GM23338 (cell line): ENCODE measurements around the gene MYO18B. TPM values are rescaled to one million over a fixed set of nuclear protein-coding genes. Genes with fewer than 3 reads are reported as not detected.
A peak's percentile ranks its signal among the peaks of the same experiment; 100 is the strongest.

Experiments
- ATAC-seq: fragments of 200-7000 bp; cut with Tn5 transposase; 3 replicates; pipeline ENCODE4 v1.9.1; 2020
- DNase-seq: peaks from one replicate; pipeline ENCODE4 v3.0.0-alpha.2; 2015; ENCODE audit warnings: low spot score
- H2AFZ ChIP-seq: fragments of 200-600 bp; sonication (generic); 2 replicates; pipeline ENCODE4 v1.8.0; 2016; ENCODE audit warnings: antibody characterized with exemption, mild to moderate bottlenecking, moderate library complexity
- H3F3A ChIP-seq: fragments of 200-600 bp; sonication (generic); replicated peaks from 2 replicates; pipeline ENCODE4 v1.8.0; 2017; ENCODE audit warnings: antibody characterized with exemption, mixed run types, low read depth
- H3K27ac ChIP-seq: fragments of 200-600 bp; sonication (generic); 2 replicates; pipeline ENCODE4 v1.6.1; 2016; ENCODE audit warnings: low read depth
- H3K27me3 ChIP-seq: fragments of 200-600 bp; sonication (generic); 2 replicates; pipeline ENCODE4 v1.8.0; 2016; ENCODE audit warnings: mild to moderate bottlenecking, mixed run types, moderate library complexity; ENCODE audit not compliant: insufficient read depth
- H3K36me3 ChIP-seq: fragments of 200-600 bp; sonication (generic); 2 replicates; pipeline ENCODE4 v1.8.0; 2016; ENCODE audit warnings: mild to moderate bottlenecking; ENCODE audit not compliant: insufficient read depth
- H3K4me1 ChIP-seq: fragments of 200-600 bp; sonication (generic); 2 replicates; pipeline ENCODE4 v1.8.0; 2016; ENCODE audit warnings: mild to moderate bottlenecking, moderate library complexity; ENCODE audit not compliant: insufficient read depth
- H3K4me2 ChIP-seq: fragments of 200-600 bp; sonication (generic); 2 replicates; pipeline ENCODE4 v1.7.1; 2017; ENCODE audit warnings: mixed run types
- H3K4me3 ChIP-seq: fragments of 200-600 bp; sonication (generic); 2 replicates; pipeline ENCODE4 v1.6.1; 2016; ENCODE audit warnings: mixed run types
- H3K79me2 ChIP-seq: fragments of 200-600 bp; sonication (generic); replicated peaks from 2 replicates; pipeline ENCODE4 v1.8.0; 2017; ENCODE audit warnings: mild to moderate bottlenecking; ENCODE audit not compliant: insufficient read depth
- H3K9me2 ChIP-seq: fragments of 200-600 bp; sonication (generic); 2 replicates; pipeline ENCODE4 v1.8.0; 2017; ENCODE audit not compliant: insufficient read depth
- H4K20me1 ChIP-seq: fragments of 200-600 bp; sonication (generic); replicated peaks from 2 replicates; pipeline ENCODE4 v1.8.0; 2017; ENCODE audit warnings: mild to moderate bottlenecking; ENCODE audit not compliant: insufficient read depth
- H3K27ac Mint-ChIP-seq: 2 replicates; pipeline ENCODE4 v1.8.0; 2020; ENCODE audit warnings: inconsistent platforms, mild to moderate bottlenecking, moderate library complexity, mixed read lengths
- H3K27me3 Mint-ChIP-seq: 3 replicates; pipeline ENCODE4 v1.8.0; 2022; ENCODE audit warnings: low read depth, mild to moderate bottlenecking, moderate library complexity, mixed read lengths, inconsistent platforms; ENCODE audit not compliant: insufficient read depth, poor library complexity
- H3K36me3 Mint-ChIP-seq: 3 replicates; pipeline ENCODE4 v1.8.0; 2021; ENCODE audit warnings: low read depth, mild to moderate bottlenecking, inconsistent platforms, moderate library complexity, mixed read lengths
- H3K4me1 Mint-ChIP-seq: 3 replicates; pipeline ENCODE4 v1.8.0; 2020; ENCODE audit warnings: mild to moderate bottlenecking, inconsistent platforms, mixed read lengths
- H3K4me3 Mint-ChIP-seq: 3 replicates; pipeline ENCODE4 v1.8.0; 2021; ENCODE audit warnings: moderate library complexity, mild to moderate bottlenecking, inconsistent platforms, mixed read lengths
- H3K9me3 Mint-ChIP-seq: 3 replicates; pipeline ENCODE4 v1.8.0; 2020; ENCODE audit warnings: moderate library complexity, mild to moderate bottlenecking, inconsistent platforms, mixed read lengths
- CTCF ChIP-seq, 2 experiments: fragments of 200-600 bp in 1 of 2; sonication (generic) in 1 of 2; conservative IDR thresholded peaks; 2 replicates each; pipeline versions ENCODE4 v1.5.1 to v1.6.1; 2016 to 2017; ENCODE audit warnings: antibody characterized with exemption in 2 of 2, low read depth in 2 of 2, mild to moderate bottlenecking in 2 of 2, moderate library complexity in 1 of 2
- EZH2 ChIP-seq: fragments of 200-600 bp; sonication (generic); IDR thresholded peaks from one replicate; pipeline ENCODE4 v1.8.0; 2017; ENCODE audit warnings: antibody characterized with exemption, mild to moderate bottlenecking, low read depth; ENCODE audit not compliant: unreplicated experiment
- EZH2phosphoT487 ChIP-seq: fragments of 200-600 bp; sonication (generic); IDR thresholded peaks from one replicate; pipeline ENCODE4 v1.8.1; 2018; ENCODE audit warnings: antibody characterized with exemption; ENCODE audit not compliant: unreplicated experiment
- JUNB ChIP-seq: IDR thresholded peaks from one replicate; pipeline ENCODE4 v1.6.1; 2016; ENCODE audit warnings: antibody characterized with exemption; ENCODE audit not compliant: unreplicated experiment
- NANOG ChIP-seq: IDR thresholded peaks from 2 replicates; pipeline ENCODE4 v1.6.1; 2016; ENCODE audit warnings: antibody characterized with exemption, borderline replicate concordance
- POLR2AphosphoS5 ChIP-seq: IDR thresholded peaks from 2 replicates; pipeline ENCODE4 v1.6.1; 2016; ENCODE audit warnings: antibody characterized with exemption, low read depth
- STAT1 ChIP-seq: IDR thresholded peaks from one replicate; pipeline ENCODE4 v1.6.1; 2016; ENCODE audit warnings: antibody characterized with exemption; ENCODE audit not compliant: unreplicated experiment
- ZNF114 ChIP-seq: fragments of 250-450 bp; sonication (Bioruptor Pico); IDR thresholded peaks from 2 replicates; pipeline ENCODE4 v1.5.0; 2020; ENCODE audit warnings: mild to moderate bottlenecking, moderate library complexity
- ZNF331 ChIP-seq: fragments of 250-450 bp; sonication (Bioruptor Pico); IDR thresholded peaks from 2 replicates; pipeline ENCODE4 v1.5.0; 2020; ENCODE audit warnings: low read depth, mild to moderate bottlenecking, moderate library complexity
- ZNF462 ChIP-seq: fragments of 250-450 bp; sonication (Bioruptor Pico); IDR thresholded peaks from 2 replicates; pipeline ENCODE4 v1.5.0; 2020; ENCODE audit warnings: mild to moderate bottlenecking, moderate library complexity
- polyA plus RNA-seq: library from polyadenylated mRNA; unstranded; fragments of >200 nt; fragmentation: Nextera tagmentation; extraction: Ambion mirVana; gene quantifications from 2 replicates; pipeline ENCODE4 v1.2.1, GENCODE V29; 2016
- total RNA-seq: library from RNA; depleted of rRNA; stranded (reverse); fragments of >200 nt; shearing (Covaris generic); gene quantifications from 2 replicates; pipeline ENCODE4 v1.2.3, GENCODE V29; 2014
- TF ChIP-seq, protein P1 (sequence below): IDR thresholded peaks from 2 replicates; pipeline ENCODE4 v1.6.1; 2016; ENCODE audit warnings: antibody characterized with exemption
- TF ChIP-seq, protein P2 (sequence below): IDR thresholded peaks from one replicate; pipeline ENCODE4 v1.6.1; 2018; ENCODE audit warnings: antibody characterized with exemption; ENCODE audit not compliant: unreplicated experiment

Gene MYO18B
- total and polyA plus RNA-seq, 2 experiments from 2014 or later: 0.36 to 0.45 TPM

- Histone ChIP-seq H4K20me1 (no peaks in the 10 kb centered on the region), H3K4me3 (no peak overlapping the region), H3K27me3 (no peaks in the 10 kb centered on the region), H3K9me2 (no peaks in the 10 kb centered on the region), H2AFZ (0 out of 2 replicates have a peak overlapping the region, but pooled peaks have one; percentile 18), H3K27ac (no peak overlapping the region), H3F3A (no peaks in the 10 kb centered on the region), H3K4me2 (no peak overlapping the region), H3K4me1 (no peaks in the 10 kb centered on the region), H3K36me3 (no peaks in the 10 kb centered on the region), H3K79me2 (no peaks in the 10 kb centered on the region)
- Mint-ChIP-seq H3K4me1 (no peaks in the 10 kb centered on the region), H3K9me3 (no peaks in the 10 kb centered on the region), H3K27ac (no peak overlapping the region), H3K27me3 (peaks cover 9% of the 10 kb centered on the region), H3K4me3 (no peak overlapping the region), H3K36me3 (no peaks in the 10 kb centered on the region)
- no peak for ATAC-seq
- TF ChIP-seq EZH2 (no peak), EZH2phosphoT487 (no peak), ZNF114 (no peak), POLR2AphosphoS5 (no peak), ZNF462 (CRISPR knock-in tag) (no peak), JUNB (no peak), STAT1 (no peak), NANOG (no peak), ZNF331 (CRISPR knock-in tag) (no peak), CTCF (conservative IDR thresholded peaks at IDR 0.05; ENCODE audit: low read depth in 2 of 2) (no peak)
- TF ChIP-seq, protein P1, sequence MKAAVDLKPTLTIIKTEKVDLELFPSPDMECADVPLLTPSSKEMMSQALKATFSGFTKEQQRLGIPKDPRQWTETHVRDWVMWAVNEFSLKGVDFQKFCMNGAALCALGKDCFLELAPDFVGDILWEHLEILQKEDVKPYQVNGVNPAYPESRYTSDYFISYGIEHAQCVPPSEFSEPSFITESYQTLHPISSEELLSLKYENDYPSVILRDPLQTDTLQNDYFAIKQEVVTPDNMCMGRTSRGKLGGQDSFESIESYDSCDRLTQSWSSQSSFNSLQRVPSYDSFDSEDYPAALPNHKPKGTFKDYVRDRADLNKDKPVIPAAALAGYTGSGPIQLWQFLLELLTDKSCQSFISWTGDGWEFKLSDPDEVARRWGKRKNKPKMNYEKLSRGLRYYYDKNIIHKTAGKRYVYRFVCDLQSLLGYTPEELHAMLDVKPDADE: no peak
- TF ChIP-seq, protein P2, sequence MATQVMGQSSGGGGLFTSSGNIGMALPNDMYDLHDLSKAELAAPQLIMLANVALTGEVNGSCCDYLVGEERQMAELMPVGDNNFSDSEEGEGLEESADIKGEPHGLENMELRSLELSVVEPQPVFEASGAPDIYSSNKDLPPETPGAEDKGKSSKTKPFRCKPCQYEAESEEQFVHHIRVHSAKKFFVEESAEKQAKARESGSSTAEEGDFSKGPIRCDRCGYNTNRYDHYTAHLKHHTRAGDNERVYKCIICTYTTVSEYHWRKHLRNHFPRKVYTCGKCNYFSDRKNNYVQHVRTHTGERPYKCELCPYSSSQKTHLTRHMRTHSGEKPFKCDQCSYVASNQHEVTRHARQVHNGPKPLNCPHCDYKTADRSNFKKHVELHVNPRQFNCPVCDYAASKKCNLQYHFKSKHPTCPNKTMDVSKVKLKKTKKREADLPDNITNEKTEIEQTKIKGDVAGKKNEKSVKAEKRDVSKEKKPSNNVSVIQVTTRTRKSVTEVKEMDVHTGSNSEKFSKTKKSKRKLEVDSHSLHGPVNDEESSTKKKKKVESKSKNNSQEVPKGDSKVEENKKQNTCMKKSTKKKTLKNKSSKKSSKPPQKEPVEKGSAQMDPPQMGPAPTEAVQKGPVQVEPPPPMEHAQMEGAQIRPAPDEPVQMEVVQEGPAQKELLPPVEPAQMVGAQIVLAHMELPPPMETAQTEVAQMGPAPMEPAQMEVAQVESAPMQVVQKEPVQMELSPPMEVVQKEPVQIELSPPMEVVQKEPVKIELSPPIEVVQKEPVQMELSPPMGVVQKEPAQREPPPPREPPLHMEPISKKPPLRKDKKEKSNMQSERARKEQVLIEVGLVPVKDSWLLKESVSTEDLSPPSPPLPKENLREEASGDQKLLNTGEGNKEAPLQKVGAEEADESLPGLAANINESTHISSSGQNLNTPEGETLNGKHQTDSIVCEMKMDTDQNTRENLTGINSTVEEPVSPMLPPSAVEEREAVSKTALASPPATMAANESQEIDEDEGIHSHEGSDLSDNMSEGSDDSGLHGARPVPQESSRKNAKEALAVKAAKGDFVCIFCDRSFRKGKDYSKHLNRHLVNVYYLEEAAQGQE: no peak
- no peak for DNase-seq
Measured at GRCh38 chr22:26027341-26027740, 285.4 kb downstream of the MYO18B start.
